DND-41 (cell line): ENCODE data around the gene FAM163B.
A peak's percentile ranks its signal among the peaks of the same experiment; 100 is the strongest.

Source experiments
- ATAC-seq: fragments of 200-7000 bp; cut with Tn5 transposase; 3 replicates; pipeline ENCODE4 v1.9.1; 2021; ENCODE audit warnings: low read depth; ENCODE audit not compliant: insufficient read depth
- DNase-seq: peaks from one replicate; pipeline ENCODE4 v3.0.0-alpha.2; 2020
- H2AFZ ChIP-seq: 2 replicates; pipeline ENCODE4 v1.6.0; 2012; ENCODE audit warnings: low read depth, low read length
- H3K27ac ChIP-seq: 2 replicates; pipeline ENCODE4 v1.5.1; 2012; ENCODE audit warnings: low read length, inconsistent platforms
- H3K27me3 ChIP-seq: fragments of 200-600 bp; sonication (generic); 2 replicates; pipeline ENCODE4 v1.6.0; 2012; ENCODE audit warnings: low read length, mild to moderate bottlenecking, inconsistent platforms; ENCODE audit not compliant: insufficient read depth, poor library complexity
- H3K36me3 ChIP-seq: 2 replicates; pipeline ENCODE4 v1.5.1; 2012; ENCODE audit warnings: low read length, inconsistent platforms; ENCODE audit not compliant: insufficient read depth
- H3K4me1 ChIP-seq: 2 replicates; pipeline ENCODE4 v1.5.1; 2012; ENCODE audit warnings: mild to moderate bottlenecking, low read length; ENCODE audit not compliant: insufficient read depth
- H3K4me2 ChIP-seq: 2 replicates; pipeline ENCODE4 v1.6.0; 2012; ENCODE audit warnings: mild to moderate bottlenecking, moderate library complexity, low read length, inconsistent platforms; ENCODE audit not compliant: insufficient read depth
- H3K4me3 ChIP-seq, 2 experiments: fragments of 200-600 bp in 1 of 2; shearing (Covaris generic) in 1 of 2; 2 replicates each; pipeline ENCODE4 v1.5.1; 2012 to 2016; ENCODE audit warnings: inconsistent platforms in 2 of 2, low read length in 2 of 2, mild to moderate bottlenecking in 2 of 2, low read depth in 1 of 2, moderate library complexity in 1 of 2
- H3K79me2 ChIP-seq: 2 replicates; pipeline ENCODE4 v1.6.0; 2012; ENCODE audit warnings: low read length, inconsistent platforms; ENCODE audit not compliant: insufficient read depth
- H3K9ac ChIP-seq: 2 replicates; pipeline ENCODE4 v1.6.0; 2012; ENCODE audit warnings: low read depth, mild to moderate bottlenecking, inconsistent platforms, low read length, moderate library complexity
- H3K9me3 ChIP-seq: 2 replicates; pipeline ENCODE4 v1.5.1; 2012; ENCODE audit warnings: low read length, moderate library complexity, mild to moderate bottlenecking, inconsistent platforms; ENCODE audit not compliant: insufficient read depth, severe bottlenecking
- H4K20me1 ChIP-seq: 2 replicates; pipeline ENCODE4 v1.6.0; 2012; ENCODE audit warnings: low read length; ENCODE audit not compliant: insufficient read depth
- CTCF ChIP-seq: IDR thresholded peaks from 2 replicates; pipeline ENCODE4 v1.5.1; 2012; ENCODE audit warnings: borderline replicate concordance, low read length, moderate library complexity, mild to moderate bottlenecking; ENCODE audit not compliant: poor library complexity, severe bottlenecking; ENCODE audit errors: extremely low read depth
- EZH2 ChIP-seq: IDR thresholded peaks from 3 replicates; pipeline ENCODE4 v1.6.1; 2012; ENCODE audit warnings: borderline replicate concordance, low read depth, mild to moderate bottlenecking, moderate library complexity, low read length, inconsistent platforms; ENCODE audit not compliant: severe bottlenecking

The FAM163B gene

GRCh38 chr9:133532937-133533668 is 76.1 kb downstream of the FAM163B start:
- DNase-seq = peak; percentile 68
- H3K27me3 ChIP-seq = peaks cover 35% of the 10 kb centered on the region

GRCh38 chr9:133531293-133531692 is 77.9 kb downstream of the FAM163B start:
- H4K20me1 ChIP-seq = peaks cover 11% of the 10 kb centered on the region; the same call in 1 of the 2 replicates
- 0 out of 2 replicates have a peak, but pooled peaks cover 6% of the 10 kb centered on the region for H3K4me1 ChIP-seq
- H3K9me3 ChIP-seq = no peaks in the 10 kb centered on the region
- H3K9ac ChIP-seq = no peak overlapping the region
- no peak overlapping the region for H3K4me2 ChIP-seq
- ATAC-seq (no peak), DNase-seq (no peak)
- no peaks in the 10 kb centered on the region for H3K79me2 ChIP-seq
- H3K36me3 ChIP-seq = no peaks in the 10 kb centered on the region
- no peak overlapping the region for H3K27ac ChIP-seq
- H3K4me3 ChIP-seq = no peak overlapping the region
- TF ChIP-seq EZH2 = no peak
- H3K27me3 ChIP-seq = peaks cover 38% of the 10 kb centered on the region
- no peak overlapping the region for H2AFZ ChIP-seq

More at GRCh38 chr9:133532937-133533668, 76.1 kb downstream of the FAM163B start:
- H4K20me1 ChIP-seq = peaks cover 13% of the 10 kb centered on the region; the same call in 1 of the 2 replicates
- 0 out of 2 replicates have a peak, but pooled peaks cover 6% of the 10 kb centered on the region for H3K4me1 ChIP-seq
- no peak overlapping the region for H3K9ac ChIP-seq
- H2AFZ ChIP-seq = no peak overlapping the region
- H3K9me3 ChIP-seq = no peaks in the 10 kb centered on the region
- no peak overlapping the region for H3K27ac ChIP-seq
- H3K36me3 ChIP-seq = no peaks in the 10 kb centered on the region
- TF ChIP-seq CTCF (peak; percentile 69), EZH2 (no peak)
- H3K4me3 ChIP-seq = no peak overlapping the region
- H3K79me2 ChIP-seq = no peaks in the 10 kb centered on the region
- no peak overlapping the region for H3K4me2 ChIP-seq
- peak; percentile 70 for ATAC-seq

- Histone ChIP-seq H3K4me3 (no peak overlapping the region), H3K9me3 (no peaks in the 10 kb centered on the region), H4K20me1 (peaks cover 4% of the 10 kb centered on the region; the same call in 1 of the 2 replicates), H3K27me3 (peaks cover 36% of the 10 kb centered on the region), H3K9ac (no peak overlapping the region), H3K4me2 (no peak overlapping the region), H2AFZ (no peak overlapping the region), H3K79me2 (no peaks in the 10 kb centered on the region), H3K4me1 (0 out of 2 replicates have a peak, but pooled peaks cover 6% of the 10 kb centered on the region), H3K36me3 (no peaks in the 10 kb centered on the region), H3K27ac (no peak overlapping the region)
- no peak for TF ChIP-seq CTCF
- no peak for TF ChIP-seq EZH2
- ATAC-seq (no peak), DNase-seq (no peak)
These were observed 79.3 kb downstream of the FAM163B start for GRCh38 chr9:133529874-133530273.

GRCh38 chr9:133529457-133529856 is 79.7 kb downstream of the FAM163B start:
- Histone ChIP-seq H3K4me2 (no peak overlapping the region), H3K27me3 (peaks cover 33% of the 10 kb centered on the region), H3K4me1 (0 out of 2 replicates have a peak, but pooled peaks cover 6% of the 10 kb centered on the region)

More at GRCh38 chr9:133529457-133529856, 79.7 kb downstream of the FAM163B start:
- no peak overlapping the region for H3K9ac ChIP-seq
- H3K9me3 ChIP-seq = no peaks in the 10 kb centered on the region
- H3K79me2 ChIP-seq = no peaks in the 10 kb centered on the region
- H4K20me1 ChIP-seq = peaks cover 4% of the 10 kb centered on the region; the same call in 1 of the 2 replicates
- peak; percentile 10 for DNase-seq
- H3K4me3 ChIP-seq = no peak overlapping the region
- TF ChIP-seq CTCF (no peak), EZH2 (no peak)
- H2AFZ ChIP-seq = no peak overlapping the region
- ATAC-seq = peak; percentile 45; the same call in 1 of the 3 replicates
- no peak overlapping the region for H3K27ac ChIP-seq
- H3K36me3 ChIP-seq = no peaks in the 10 kb centered on the region
